Omental fat pad (tissue), 4 donors: ENCODE data around the gene RABEP2. TPM values are rescaled to one million over a fixed set of nuclear protein-coding genes. Genes with fewer than 3 reads are reported as not detected.
"Not testable (repeated sequence)": the region's sequence is repeated elsewhere in the genome, so short reads cannot be mapped to it uniquely, and the experiment has no call there.

ENCODE experiments used
- ATAC-seq: fragments of 150-250 bp; one replicate; pipeline ENCODE4 v1.9.1; 2016; ENCODE audit warnings: mild to moderate bottlenecking, moderate library complexity; ENCODE audit not compliant: low FRiP score
- DNase-seq: peaks from one replicate; pipeline ENCODE4 v3.0.0-alpha.2; 2019; ENCODE audit warnings: low spot score
- total RNA-seq, 4 donors: library from RNA; depleted of rRNA; stranded (reverse); fragments of >200 nt; gene quantifications; one replicate each; pipeline ENCODE4 v1.1.0, GENCODE V29; 2016
- TF ChIP-seq, protein P1 (sequence below), 3 donors: fragments of 450-650 bp; IDR thresholded peaks; one replicate each; pipeline ENCODE4 v1.5.1; 2016 to 2017; ENCODE audit warnings: antibody characterized with exemption in 3 of 3, mild to moderate bottlenecking in 3 of 3, moderate library complexity in 2 of 3

Gene RABEP2
- total RNA-seq, 4 donors from 2014 or later: 10.1 to 21.7 (median 17.0) TPM

DNA sequence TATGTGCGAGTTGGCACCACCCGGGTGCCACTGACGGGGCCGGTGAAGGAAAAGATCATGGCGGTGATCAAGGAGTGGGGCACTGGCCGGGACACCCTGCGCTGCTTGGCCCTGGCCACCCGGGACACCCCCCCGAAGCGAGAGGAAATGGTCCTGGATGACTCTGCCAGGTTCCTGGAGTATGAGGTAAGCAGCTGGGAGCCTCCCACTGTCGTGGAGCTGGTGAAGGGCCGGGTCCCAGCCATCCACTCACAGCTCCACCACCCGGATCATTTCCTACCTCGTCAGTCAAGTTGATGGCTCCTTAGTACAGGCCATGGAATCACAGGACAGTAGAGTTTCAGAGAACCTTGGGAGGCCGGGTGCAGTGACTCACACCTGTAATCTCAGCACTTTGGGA lies 26.8 kb downstream of the RABEP2 start:
- DNase-seq (no peak), ATAC-seq (no peak)
- TF ChIP-seq, protein P1, sequence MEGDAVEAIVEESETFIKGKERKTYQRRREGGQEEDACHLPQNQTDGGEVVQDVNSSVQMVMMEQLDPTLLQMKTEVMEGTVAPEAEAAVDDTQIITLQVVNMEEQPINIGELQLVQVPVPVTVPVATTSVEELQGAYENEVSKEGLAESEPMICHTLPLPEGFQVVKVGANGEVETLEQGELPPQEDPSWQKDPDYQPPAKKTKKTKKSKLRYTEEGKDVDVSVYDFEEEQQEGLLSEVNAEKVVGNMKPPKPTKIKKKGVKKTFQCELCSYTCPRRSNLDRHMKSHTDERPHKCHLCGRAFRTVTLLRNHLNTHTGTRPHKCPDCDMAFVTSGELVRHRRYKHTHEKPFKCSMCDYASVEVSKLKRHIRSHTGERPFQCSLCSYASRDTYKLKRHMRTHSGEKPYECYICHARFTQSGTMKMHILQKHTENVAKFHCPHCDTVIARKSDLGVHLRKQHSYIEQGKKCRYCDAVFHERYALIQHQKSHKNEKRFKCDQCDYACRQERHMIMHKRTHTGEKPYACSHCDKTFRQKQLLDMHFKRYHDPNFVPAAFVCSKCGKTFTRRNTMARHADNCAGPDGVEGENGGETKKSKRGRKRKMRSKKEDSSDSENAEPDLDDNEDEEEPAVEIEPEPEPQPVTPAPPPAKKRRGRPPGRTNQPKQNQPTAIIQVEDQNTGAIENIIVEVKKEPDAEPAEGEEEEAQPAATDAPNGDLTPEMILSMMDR (IDR thresholded peaks at IDR 0.05): no peak

DNA sequence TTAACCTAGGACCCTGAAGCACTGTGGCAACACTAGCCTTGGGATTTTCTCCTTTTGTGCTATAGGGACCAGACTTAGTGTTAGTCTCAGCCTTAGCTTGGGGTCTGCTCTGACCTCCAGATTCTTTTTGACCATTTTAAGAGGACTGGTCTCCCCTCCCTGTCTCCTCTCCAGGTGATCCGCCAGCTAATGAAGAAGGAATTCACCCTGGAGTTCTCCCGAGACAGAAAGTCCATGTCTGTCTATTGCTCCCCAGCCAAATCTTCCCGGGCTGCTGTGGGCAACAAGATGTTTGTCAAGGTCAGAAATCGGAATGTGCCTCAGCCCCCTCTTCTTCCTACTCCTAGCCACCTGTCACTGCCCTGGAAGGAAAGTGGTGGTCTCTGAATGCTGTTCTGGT lies 27.2 kb downstream of the RABEP2 start:
- no peak for ATAC-seq
- DNase-seq: no peak
- TF ChIP-seq, protein P1 (IDR thresholded peaks at IDR 0.05): no peak

DNA sequence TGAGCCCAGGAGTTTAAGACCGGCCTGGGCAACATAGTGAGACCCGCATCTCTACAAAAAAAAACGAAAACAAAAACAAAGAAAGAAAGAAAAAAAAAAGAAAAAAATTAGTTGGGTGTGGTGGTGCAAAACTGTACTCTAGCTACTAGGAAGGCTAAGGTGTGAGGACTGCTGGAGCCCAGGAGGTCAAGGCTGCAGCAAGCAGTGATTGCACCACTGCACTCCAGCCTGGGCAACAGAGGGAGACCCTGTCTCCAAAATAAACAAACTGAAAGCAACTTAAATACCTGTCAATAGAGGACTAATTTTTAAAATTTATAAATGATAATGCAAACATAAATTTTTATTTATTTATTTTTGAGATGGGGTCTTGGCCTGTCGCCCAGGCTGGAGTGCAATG lies 29.4 kb downstream of the RABEP2 start:
- ATAC-seq: no peak
- TF ChIP-seq, protein P1 (IDR thresholded peaks at IDR 0.05): no peak

DNA sequence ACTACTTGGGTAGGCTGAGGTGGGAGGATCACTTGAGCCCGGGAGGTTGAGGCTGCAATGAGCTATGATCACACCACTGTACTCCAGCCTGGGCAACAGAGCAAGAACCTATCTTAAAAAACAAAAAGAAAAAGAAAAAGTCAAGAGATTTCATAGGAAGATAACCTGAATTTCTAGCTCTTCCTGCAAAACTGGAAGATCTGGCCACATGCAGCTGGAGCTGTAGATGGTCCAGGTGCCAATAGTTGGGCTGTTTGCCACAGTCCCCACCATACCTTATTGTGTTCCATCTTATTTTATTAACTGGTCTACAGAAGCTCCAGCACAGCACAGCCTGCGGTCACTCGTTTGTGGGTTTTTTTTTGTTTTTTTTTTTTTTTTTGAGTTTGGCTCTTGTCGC lies 31.7 kb downstream of the RABEP2 start:
- TF ChIP-seq, protein P1 (IDR thresholded peaks at IDR 0.05): no peak
- DNase-seq: no peak
- ATAC-seq: no peak

More for the DNA sequence above, 29.4 kb downstream of the RABEP2 start:
- DNase-seq: no peak

DNA sequence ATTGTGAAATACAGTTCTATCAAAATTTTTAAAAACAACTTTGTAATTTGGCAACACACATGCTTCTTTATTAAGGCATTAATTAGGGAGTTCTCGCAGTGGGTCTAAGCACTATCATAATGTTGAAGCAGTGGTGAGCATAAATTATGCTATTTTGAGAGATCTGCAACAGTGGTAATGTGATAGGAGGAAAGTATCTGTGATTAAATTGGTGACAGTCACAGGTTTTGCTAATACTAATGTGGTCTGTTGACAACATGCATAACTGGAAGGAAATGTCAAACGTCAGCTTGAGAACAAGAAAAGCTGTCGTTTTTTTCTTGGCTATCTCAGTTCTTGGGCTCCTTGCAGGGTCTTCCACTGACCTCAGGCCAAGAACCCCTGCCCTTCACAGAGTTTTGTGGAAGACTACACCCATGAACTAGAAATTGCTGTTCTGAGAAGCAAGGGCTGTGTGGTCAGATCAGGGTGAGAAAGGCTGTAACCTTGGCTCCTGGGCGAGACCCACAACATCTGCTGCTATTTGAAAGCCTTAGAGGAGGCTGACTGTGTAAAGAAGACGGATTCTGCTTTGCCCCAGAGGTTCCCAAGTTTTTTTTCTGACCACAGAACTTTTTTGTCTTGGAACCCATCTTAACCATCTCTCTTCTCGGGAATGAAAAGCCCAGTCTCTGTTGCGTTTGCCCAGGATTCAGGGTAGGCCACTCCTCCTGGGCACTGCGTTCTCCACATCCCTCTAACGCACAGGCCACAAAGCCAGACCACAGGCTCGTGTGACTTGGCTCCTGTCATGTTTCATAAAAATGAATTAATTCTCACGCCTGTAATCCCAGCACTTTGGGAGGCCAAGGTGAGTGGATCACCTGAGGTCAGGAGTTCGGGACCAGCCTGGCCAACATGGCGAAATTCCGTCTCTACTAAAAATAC lies 32.8 kb downstream of the RABEP2 start:
- DNase-seq (no peak), ATAC-seq (no peak)
- TF ChIP-seq, protein P1 (IDR thresholded peaks at IDR 0.05): no peak

DNA sequence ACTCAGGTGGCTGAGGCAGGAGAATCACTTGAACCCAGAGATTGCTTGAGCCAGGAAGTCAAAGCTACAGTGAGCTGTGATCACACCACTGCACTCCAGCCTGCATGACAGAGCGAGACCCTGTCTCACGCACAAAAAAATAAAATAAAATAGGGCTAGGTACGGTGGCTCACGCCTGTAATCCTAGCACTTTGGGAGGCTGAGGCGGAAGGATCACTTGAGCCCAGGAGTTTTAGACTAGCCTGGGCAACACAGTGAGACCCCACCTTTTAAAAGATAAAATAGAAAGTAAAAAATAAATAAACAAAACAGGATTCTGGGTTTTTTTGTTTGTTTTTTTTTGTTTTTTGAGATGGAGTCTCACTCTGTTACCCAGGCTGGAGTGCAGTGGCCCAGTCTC lies 34.7 kb downstream of the RABEP2 start:
- not testable (repeated sequence) for DNase-seq

DNA sequence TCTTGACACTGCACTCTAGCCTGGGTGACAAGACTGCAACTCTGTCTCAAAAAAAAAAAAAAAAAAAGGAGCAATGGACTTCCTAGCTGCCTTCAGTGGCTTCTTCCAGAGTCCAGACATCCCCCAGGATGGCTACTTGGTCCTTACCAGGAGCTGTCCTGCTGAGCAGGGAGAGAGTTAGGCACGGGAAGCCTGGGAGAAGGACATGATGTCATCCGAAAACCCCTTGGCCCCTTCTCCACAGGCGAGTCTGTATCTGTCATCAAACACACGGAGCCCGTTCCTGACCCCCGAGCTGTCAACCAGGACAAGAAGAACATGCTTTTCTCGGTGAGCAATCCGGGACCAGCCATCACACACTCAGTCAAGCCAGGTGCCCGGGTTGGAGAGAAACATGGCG lies 38.1 kb downstream of the RABEP2 start:
- TF ChIP-seq, protein P1 (IDR thresholded peaks at IDR 0.05): no peak
- ATAC-seq: no peak
- no peak for DNase-seq

More for the DNA sequence above, 34.7 kb downstream of the RABEP2 start:
- ATAC-seq: not testable (repeated sequence)
